EH (cell line): Measurements from ENCODE around the gene PHB1.
"Not testable (repeated sequence)": the region's sequence is repeated elsewhere in the genome, so short reads cannot be mapped to it uniquely, and the experiment has no call there.

Source experiments
- DNase-seq: peaks from one replicate; pipeline ENCODE4 v3.0.0-alpha.2; 2015; ENCODE audit warnings: low read depth

PHB1 gene

DNA sequence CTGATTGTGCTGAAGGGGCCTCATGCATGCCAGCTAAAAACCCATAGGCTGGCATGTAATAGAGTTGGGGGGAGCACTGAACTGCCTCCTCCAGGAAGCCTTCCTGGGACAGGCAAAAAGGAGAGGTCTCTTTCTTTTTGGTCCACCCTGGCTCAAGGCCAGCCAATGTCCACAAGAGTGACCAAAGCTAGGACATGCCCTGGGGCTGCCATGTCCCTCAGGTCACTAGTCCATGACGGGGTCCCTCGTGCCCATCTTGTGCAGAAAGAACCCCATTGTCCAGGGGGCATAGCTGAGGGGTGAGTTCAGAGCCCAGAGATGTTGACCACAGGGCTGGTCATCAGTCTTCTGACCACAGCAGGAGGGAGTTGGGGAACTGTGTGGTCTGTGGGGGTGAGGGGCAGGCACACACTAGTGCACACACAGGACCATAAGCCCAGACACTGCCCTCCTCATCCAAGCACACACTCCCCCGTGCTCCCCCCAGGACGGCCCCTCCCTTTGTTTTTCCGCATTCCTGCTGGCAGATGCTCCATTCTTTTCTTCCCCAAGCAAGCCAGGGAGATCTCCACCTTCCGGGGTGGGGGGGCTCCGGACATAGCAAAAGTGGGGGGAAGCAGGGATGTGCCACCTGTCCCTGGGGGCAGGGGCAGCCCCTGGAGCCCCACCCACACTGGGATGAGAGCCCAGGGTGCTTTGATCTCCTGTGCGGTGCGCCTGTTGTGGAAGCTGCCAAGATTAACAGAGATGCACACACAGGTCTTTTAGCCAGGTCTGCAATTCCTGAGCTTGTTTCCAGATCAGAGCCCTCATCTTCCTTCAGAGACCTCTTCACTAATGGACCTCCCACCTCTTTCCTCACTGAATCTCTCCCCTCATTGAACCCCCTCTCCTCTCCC lies 25.2 kb upstream of the PHB1 start:
- DNase-seq: peak; percentile 12

- no peak for DNase-seq
These were observed 24.6 kb upstream of the PHB1 start for GRCh38 chr17:49439305-49439672.

GRCh38 chr17:49438436-49439278 lies 24.0 kb upstream of the PHB1 start:
- no peak for DNase-seq

DNA sequence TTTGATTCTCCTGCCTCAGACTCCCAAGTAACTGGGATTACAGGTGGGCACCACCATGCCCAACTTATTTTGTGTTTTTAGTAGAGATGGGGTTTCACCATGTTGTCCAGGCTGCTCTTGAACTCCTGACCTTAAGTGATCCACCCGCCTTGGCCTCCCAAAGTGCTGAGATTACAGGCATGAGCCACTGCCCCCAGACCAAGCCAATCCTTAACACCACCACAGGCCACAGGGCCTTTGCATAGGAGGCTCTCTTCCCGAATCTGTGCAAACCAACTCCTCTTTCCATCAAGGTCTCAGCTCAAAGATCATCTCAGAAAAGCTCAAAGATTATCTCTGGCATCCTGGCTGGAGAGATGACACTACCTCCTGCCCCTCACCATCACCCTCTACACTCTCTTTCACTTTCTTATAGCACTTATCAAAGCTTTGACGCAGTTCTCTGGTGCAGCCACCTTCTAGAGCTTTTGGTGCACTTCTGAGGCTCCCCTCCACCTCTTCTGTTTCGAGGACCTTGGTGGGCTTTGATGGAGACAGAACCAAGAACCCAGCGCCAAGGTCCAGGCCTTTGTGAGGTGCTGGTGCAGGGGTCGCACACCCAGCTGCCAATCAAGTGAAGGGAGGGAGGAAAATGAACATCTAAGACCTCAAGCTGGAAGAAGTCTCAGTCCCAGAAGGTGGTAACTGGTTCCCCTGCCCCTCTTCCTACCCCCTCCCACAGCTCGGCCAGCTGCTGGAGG lies 23.2 kb upstream of the PHB1 start:
- no peak for DNase-seq

- DNase-seq: no peak
These were observed 21.5 kb upstream of the PHB1 start for GRCh38 chr17:49436174-49436573.

GRCh38 chr17:49435671-49436029 lies 21.0 kb upstream of the PHB1 start:
- DNase-seq: no peak

DNA sequence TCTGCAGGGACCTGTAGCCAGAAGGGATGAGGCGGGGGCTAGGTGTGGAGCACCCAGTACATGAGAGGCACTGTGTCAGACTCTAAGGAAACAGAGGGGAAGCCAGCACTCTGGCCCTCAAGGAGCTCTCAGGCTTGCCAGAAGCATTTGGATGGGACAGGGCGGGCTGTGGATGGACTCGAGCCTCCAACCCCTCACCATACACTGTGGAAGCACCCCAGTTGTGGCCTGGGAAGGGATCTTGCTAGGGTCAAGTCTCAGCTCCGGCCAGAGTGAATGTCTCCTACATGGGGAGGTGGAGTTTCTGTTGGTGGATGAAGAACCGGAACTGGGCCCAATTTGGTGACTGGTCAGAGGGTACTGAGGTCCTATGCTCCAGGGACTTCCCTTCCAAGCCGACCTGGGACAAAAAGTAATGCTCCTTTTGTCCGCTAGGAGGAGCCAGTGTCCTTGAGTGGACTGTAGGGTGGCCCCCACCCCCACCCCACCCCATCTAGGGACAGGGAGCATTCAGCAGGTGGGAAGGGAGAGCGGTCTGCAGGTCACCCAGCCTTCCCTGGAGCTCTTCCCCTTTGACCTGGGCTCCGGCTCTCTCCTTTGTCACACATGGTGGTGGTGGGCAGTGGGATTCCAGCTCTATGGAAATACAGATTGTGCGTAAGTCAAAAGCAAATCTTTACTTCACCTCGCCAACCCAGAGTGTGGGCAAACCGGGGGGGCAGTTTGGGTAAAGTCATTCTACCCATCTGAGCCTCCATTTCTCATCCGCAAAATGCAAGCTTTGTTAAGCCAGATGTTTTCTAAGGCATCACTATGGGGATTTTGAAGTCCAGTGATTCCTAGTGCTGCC lies 20.4 kb upstream of the PHB1 start:
- DNase-seq: peak; percentile 62

DNA sequence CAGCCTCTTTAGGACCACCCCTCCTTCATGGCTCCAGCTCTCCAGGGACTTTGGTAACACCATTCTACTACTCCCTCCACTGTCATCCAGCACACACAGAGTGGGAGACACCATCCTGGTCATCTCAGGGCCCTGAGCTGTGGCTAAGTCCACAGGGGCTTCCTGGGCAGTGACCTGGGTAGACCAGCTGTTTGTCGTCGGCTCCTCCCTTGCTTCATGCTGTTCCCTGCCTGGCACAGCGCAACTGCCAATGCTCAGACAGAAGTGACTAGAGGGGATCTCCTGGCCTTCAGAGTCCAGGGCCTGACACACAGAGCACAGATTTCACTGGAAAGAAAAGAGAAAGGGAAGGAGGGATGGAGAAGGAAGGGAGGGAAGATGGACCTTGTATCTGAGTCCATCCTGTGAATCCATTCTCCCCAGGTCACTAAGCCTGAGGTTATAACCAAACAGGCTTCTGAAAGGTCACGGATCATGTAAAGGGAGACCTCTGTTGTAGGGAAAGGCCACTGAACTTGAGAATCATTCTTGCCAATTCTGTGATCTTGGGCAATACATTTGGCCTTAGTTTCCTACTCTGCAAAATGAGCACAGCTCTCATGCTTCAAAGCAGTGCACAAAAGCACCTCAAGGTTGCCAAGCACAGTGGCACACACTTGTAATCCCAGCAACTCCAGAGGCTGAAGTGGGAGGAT lies 18.5 kb upstream of the PHB1 start:
- DNase-seq: no peak

DNA sequence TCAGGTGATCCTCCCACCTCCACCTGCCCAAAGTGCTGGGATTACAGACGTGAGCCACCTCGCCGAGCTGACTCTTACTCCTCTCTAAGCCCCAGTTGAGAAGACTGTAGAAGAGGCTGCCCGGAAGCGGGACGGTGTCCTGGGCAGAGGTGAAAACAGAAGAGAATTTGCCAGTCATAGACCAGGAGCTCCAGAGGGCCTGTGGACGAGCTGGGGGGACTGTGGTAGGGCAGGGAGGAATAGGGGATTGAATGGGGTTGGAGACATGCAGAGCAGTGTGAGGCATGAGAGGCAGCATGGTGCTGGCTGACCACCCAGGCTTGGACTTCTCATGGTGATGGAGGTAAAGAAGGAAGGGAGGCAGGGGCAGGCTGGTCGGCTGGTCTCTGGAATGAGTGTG lies 17.1 kb upstream of the PHB1 start:
- no peak for DNase-seq

- no peak for DNase-seq
These were observed 10.3 kb upstream of the PHB1 start for GRCh38 chr17:49425004-49425286.

DNA sequence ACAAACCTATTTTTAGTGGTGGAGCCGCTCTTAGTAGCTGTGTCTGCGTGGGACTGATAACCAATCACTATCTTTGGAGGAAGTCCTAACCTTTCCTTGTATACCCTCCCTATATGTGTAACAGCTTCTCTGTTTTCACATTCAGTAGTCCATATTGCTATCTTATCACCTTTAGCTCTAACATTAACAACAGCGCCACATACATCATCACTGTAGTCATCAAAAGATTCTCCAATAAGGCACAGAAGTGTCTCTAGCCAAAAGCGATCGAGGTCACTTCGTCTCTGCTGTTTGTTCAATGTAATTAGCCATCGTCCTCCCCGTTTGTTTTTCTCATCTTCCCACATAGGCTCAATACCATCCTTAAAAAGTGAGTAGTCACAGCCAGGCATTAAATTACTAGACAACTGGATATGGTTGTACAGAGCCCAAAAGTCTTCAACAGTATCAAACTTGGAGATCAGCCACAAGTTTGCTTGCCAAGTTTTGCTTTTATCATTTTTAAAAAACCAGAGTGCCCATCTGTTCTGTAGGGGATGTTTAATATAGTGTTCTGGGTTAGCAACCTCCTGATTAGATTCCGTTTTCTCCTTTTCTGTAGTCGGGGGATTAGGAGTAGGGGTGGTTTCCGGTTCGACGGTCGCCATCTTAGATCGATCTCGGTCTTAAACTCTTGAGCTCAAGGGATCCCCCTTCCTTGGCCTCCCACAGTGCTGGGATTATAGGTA lies 9.8 kb upstream of the PHB1 start:
- DNase-seq: not testable (repeated sequence)

DNA sequence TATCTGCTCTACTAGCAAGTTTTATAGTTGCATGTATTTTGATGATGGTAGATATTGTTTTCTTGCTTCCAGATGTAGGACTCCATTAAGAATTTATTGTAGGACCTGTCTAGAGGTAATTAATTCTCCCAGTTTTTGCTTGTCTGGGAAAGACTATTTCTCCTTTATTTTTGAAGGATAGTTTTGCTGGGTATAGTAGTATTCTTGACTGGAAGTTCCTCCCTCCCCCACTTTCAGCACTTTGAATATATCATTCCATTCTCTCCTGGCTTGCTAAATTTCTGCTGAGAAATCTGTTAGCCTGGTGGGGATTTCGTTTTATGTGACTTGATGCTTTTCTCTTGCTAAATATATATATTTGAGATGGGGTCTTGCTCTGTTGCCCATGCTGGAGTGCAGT lies 8.0 kb upstream of the PHB1 start:
- no peak for DNase-seq

DNA sequence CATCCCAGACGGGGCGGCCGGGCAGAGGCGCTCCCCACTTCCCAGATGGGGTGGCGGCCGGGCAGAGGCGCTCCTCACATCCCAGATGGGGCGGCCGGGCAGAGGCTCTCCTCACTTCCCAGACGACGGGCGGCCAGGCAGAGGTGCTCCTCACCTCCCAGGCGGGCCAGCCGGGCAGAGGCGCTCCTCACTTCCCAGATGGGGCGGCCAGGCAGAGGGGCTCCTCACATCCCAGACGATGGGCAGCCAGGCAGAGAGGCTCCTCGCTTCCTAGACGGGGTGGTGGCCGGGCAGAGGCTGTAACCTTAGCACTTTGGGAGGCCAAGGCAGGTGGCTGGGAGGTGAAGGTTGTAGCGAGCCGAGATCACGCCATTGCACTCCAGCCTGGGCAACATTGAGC lies 5.1 kb upstream of the PHB1 start:
- DNase-seq: not testable (repeated sequence)

DNA sequence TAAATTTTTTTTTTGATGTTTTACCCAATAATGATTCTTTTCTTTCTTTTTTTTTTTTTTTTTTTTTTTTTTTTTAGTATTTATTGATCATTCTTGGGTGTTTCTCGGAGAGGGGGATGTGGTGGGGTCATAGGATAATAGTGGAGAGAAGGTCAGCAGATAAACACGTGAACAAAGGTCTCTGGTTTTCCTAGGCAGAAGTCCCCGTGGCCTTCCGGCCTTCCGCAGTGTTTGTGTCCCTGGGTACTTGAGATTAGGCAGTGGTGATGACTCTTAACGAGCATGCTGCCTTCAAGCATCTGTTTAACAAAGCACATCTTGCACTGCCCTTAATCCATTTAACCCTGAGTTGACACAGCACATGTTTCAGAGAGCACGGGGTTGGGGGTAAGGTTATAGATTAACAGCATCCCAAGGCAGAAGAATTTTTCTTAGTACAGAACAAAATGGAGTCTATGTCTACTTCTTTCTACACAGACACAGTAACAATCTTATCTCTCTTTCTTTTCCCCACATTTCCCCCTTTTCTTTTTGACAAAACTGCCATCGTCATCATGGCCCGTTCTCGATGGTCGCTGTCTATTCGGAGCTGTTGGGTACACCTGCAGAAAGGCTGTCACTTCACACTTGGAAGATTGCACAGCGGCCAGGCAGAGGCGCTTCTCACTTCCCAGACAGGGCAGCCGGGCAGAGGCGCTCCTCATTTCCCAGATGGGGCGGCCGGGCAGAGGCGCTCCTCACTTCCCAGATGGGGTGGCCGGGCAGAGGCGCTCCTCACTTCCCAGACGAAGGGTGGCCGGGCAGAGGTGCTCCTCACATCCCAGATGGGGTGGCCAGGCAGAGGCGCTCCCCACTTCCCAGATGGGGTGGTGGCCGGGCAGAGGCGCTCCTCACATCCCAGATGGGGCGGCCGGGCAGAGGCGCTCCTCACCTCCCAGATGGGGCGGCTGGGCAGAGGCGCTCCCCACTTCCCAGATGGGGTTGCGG lies 4.4 kb upstream of the PHB1 start:
- DNase-seq: not testable (repeated sequence)

- no peak for DNase-seq
These were observed 436 bp downstream of the PHB1 start for GRCh38 chr17:49414271-49414621.

GRCh38 chr17:49409066-49409465 lies 5.6 kb downstream of the PHB1 start:
- DNase-seq: no peak

GRCh38 chr17:49407981-49408501 lies 6.6 kb downstream of the PHB1 start:
- DNase-seq: peak; percentile 57

GRCh38 chr17:49407086-49407485 lies 7.6 kb downstream of the PHB1 start:
- no peak for DNase-seq

- DNase-seq: no peak
These were observed 8.1 kb downstream of the PHB1 start for GRCh38 chr17:49406421-49407061.
